Occipital lobe (tissue), 2 donors: ENCODE results near the gene SMIM15. TPM values are rescaled to one million over a fixed set of nuclear protein-coding genes. Genes with fewer than 3 reads are reported as not detected.

Experiments
- DNase-seq: peaks from one replicate; lab custom pipeline; 2025; lab: John Stamatoyannopoulos, UW
- total RNA-seq: library from RNA; depleted of rRNA; stranded (reverse); fragments of >200 nt; gene quantifications from one replicate; pipeline ENCODE4 v1.2.3, GENCODE V29; 2014

Gene SMIM15
- total RNA-seq, 1 donor from 2014 or later, result 36.8 TPM

DNA sequence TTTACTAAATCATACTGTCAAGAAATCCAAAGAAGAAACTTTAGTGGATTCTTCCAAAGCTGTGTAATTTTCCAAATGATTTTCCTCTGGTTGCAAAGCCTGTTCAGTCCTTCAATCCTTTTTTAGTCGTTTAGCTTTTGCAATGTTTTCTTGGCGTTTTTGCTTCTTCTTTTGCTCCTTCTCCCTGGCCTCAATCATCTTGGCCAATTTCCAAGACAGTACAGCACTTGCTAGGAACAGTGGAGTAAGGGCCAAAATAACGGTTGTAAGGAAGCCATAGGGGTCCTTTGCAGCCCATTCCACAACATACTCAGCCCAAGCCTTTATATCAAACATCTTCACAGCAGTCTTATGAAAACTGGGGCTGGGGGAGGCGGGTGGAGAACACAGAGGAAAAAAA is 2.4 kb downstream of the SMIM15 start:
- DNase-seq, result no peak

DNA sequence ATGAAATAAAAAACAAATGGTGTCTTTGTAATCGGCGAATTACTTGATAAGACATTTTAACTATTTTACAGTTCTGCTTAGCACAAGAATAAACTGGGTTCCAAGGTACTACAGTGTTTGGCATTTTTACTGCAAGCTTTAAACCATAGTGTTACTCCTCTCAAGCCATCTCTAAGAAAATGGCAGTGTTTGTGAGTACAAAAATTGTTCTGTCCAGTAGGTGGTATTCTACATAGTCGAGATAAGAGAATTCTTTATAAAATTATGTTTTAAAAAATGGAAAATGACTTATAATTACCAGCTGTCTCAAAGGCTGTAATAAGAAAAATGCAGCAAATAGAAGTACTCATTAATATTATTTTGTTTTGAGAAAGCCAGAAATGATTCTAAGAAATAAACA is 3.2 kb downstream of the SMIM15 start:
- DNase-seq, result no peak

DNA sequence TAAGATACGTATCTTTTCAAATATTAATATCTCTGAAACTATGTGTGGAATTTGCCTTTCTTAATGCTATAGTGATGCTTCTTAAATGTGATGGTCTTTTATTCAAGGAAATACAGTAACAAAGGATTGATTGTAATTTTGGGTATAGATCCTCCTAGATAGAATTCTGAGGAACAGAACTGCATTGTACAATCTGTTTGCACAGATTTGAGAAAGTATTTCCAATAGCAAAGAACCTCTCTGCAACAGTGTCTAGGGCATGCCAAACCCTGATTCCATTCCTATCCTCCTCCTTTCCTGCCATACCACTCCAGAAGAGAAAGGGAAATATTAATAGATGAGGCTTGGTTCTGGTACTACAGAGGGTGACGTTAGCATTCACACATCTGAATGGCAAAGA is 10.4 kb downstream of the SMIM15 start:
- no peak for DNase-seq

DNA sequence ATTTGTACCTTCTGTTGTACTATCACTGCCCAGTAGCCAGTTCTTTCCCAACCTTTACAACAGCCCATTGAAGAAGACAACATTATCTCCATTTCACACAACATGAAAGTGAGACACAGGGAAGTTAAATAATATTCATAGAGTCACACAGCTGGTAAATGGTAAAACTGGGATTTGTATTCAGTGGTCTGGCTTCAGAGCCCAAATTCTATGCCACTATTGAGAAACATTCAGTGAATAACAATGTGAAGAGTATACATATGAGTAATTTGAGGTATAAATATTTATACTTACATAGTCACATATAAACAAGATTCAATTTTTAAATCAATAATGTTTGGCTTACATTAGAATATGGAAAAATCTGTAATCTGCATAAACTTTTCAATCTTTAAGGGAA is 13.8 kb downstream of the SMIM15 start:
- no peak for DNase-seq

DNA sequence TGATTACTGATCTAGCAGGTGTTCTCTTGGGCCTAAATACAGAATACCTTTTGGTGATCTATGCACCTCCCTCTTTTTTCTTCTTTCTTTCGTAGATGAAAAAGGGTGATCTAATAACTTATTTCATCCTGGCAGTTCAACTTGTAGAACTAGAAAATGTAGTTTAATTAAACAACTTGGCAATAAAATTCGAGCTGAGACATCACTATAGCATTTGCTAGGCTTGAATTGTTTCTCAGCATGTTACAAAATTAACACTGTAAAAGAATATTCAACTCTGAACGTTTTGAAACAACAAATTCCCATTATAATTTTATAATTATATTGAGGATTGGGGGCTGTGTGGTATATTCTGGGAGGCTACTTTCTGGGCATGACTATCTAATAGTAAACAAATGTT is 19.5 kb downstream of the SMIM15 start:
- DNase-seq, result no peak

DNA sequence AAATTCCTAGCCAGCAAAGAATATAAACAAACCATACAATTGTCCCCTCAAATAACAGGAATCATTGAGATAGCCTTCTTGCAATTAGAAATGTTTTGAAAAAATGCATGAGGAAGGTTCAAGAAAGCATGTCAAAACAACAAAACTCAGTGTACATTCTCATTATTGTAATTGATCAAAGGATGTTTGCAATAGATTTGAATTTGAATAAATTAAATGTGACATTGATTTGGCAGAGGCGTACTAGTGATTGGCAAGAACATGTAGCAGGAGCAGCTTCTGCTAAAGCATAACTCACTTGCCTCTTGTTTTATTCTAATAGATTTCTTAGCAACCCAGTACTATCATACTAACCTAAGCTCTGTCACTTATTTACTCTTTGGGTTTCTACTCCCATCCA is 19.9 kb downstream of the SMIM15 start:
- no peak for DNase-seq

DNA sequence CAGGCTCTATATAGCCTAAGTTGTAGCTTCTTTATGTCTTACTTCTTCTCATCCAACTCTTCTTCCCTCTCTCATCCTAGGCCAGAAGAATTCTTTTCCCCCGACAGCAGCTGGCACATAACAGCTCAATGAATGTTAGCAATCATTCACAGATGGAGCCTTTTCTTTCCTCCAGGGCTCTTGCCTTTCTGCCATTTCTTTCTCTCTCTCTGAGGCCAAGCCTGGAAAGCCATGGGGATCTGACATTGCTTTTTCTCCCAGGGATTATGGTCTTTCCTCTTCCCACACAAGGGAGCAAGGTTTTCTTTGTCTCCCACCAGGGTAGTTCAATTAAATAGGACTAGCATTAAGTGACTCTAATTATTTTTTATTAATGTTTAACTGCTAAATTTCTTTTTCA is 20.5 kb downstream of the SMIM15 start:
- no peak for DNase-seq

DNA sequence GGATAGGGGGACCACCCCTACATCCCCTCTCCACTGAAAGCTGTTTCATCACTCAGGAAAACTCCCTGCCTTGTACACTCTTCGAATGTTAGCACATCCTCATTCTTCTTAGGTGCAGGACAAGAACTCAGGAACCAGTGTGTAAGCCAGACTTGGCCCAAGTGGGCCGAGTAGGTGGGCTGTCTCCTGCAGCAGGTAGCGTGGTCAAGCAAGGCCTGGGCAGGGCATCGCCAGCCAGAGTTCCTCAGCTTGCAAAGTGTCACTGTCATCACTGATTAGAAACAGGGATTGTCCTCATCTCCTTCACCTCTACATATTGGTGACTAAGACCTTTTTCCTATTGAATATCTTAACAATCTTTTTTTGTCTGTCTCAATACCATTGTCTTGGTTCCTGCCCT is 22.3 kb downstream of the SMIM15 start:
- no peak for DNase-seq

DNA sequence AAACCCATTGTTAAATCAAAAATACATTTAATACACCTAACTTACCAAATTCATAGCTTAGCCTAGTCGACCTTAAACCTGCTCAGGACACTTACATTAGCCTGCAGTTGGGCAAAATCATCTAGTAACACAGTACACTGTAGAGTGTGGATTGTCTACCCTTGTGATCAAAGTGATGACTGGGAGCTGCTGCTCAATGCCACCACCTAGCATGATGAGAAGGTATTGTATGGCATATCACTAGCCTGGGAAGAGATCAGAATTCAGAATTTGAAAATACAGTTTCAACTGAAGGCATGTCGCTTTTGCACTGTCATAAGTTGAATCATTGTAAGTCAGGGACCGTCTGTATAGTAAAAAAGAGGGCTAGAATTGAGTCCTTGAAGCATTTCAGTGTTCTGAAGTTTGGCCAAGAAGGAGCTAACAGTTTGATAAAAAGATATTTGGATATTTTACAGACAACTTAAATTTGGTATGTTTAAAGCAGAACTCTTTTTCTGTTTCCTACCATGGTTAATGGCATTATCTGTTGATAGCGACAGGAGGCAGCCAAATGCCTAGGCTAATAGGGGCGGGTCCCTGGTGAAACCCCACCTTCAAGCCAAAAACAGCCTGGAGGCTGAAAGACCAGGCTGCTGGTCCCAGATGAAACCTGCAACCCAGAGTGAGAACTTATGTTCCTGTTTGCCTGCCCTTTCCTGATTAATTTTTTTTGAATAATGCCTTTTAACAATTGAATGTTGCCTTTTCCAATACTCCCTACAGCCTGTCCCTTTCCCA is 23.0 kb downstream of the SMIM15 start:
- DNase-seq, result no peak

DNA sequence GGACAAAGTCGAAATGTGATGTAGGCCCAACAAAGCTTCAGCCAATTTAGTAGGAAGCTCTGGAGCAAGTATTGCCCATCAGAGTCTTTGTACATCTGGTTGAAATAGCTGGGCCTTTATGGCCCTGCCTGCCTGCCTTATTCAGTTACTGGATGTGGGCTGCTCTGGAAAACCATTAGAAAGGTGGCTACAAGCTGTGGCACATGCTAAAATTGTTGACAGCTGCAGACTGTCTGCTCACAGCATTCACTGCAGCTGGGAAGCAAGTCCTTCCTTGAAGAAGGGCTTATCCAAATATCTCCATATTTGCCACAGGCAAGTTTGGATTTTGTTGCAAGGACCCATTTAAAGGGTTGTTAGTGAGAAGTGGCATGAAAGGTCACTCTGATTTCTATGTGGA is 24.4 kb downstream of the SMIM15 start:
- DNase-seq, result no peak

DNA sequence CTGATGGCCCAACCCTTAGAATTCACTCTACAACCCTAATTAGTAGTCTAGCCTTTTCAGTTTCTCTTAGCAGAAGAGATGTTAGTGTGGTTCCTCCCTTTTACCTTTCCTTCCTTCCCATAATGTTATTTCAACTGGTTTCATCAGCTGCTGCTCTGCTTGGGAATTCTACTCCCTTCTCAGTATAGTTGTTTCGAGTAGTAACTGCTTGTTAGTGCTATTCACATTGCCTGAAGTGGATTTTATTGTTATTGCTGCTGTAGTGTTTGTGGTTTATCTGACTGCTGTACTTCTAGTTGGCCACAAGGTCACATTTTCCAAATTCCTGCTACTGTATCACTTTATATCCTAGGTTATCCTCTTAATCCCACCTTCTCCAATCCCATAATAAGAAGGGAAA is 29.7 kb downstream of the SMIM15 start:
- DNase-seq, result no peak

DNA sequence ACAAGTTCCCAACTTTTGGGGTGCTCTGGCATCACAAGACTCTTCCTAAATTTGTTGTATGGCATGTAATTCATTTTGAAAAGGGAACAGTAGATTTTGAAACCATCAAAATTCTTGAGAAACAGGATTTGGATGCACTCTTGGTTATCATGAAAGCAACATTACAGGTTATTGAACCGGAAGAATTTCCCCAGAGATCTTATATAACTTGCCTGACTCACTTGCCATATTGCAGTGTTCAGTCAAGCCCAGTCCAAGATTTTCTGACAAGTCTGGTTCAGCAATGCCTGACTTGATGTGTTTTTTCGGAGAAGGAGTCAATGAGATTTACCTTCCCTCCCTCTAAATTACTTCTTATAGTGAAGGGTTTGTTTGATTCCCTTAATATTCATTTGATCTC is 32.0 kb downstream of the SMIM15 start:
- no peak for DNase-seq

DNA sequence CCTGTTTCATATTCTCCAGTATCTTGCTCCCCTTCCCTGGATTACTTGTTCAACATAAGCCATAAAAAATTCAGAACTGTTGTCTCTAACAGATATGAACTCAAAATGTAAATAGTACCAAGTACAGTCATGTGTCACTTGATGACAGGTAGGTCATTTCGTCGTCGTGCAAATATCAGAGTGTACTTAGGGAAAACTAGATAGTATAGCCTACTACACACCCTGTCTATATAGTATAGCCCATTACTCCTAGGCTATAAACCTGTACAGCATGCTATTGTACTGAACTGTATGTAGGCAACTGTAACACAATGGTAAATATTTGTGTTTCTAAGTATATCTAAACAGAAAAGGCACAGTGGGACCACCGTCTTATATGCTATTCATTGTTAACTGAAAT is 39.1 kb downstream of the SMIM15 start:
- DNase-seq, result no peak

DNA sequence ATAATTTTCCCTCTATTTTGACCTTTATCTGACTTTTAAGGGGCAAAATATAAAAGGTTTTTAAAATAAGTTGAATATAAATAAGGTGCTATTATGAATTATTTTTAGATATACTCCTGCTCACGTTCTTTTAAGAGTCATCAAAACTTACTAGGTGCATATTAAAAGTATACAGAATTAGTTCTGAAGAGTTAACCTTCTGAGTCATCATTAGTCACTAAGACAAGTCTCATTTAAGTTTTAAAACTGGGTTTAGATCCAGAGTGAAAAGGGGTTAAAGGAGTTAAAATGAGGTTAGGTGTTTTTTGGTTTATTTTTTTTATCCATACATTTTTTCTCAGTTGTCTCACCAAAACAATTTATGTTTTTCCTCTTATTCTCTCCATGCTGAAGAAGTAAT is 41.7 kb downstream of the SMIM15 start:
- no peak for DNase-seq

DNA sequence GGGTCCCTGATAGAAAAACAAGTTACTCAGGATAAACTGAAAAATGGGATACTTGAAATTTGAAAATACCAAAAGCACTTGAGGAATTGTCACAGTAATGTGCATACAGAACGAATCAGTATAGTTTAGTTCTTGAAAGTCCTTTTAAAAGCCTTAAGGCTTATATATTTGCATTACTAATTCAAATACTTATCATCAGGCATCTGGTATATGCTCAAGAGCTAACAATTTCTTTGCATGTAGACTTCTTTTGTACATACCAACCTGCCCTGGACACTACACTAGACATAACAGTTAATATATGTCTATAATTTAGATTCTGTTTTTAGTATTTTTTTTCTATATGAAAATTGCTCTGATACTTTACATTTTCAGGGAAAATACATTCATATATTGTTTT is 43.2 kb downstream of the SMIM15 start:
- DNase-seq, result no peak

DNA sequence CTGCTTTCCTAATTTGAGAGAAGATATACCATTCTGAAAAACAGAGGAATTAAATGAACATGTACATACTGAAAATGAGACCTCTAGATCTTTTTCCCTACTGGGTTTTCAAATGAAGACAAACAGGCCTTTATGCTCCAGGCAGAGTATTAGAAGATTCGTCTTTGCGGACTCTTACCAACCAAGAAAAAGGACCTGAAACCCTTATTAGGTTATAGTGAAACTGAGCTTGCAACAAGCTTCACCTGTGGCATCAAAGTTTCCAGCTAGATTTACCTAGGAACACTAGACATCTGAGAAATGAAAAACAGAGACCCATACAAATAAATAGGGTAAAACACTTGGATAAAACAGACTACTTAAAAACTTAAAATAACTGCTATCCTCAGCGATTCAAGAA is 46.3 kb downstream of the SMIM15 start:
- DNase-seq, result no peak

DNA sequence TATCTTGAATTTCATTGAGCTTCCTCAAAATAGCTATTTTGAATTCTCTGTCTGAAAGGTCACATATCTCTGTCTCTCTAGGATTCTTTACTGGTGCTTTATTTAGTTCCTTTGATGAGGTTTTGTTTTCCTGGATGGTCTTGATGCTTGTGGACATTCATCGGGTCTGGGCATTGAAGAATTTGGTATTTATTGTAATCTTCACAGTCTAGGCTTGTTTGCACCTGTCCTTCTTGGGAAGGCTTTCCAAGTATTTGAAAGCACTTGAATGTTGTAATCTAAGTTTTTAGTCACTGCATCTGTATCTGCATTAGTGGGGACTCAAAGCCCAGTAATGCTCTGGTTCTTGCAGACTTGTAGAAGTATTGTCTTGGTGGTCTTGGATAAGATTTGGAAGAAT is 47.8 kb downstream of the SMIM15 start:
- DNase-seq, result no peak

Other genes with a start within 250 kb of the SMIM15 start
- gene ERCC8, start 217.4 kb downstream of the SMIM15 start, total RNA-seq, result 34.6 TPM
- 24.0 TPM for gene NDUFAF2, start 217.3 kb downstream of the SMIM15 start, total RNA-seq
- 57.4 TPM for gene ZSWIM6, start 169.8 kb upstream of the SMIM15 start, total RNA-seq